ENCODE data around the gene CYTH1. TPM values are rescaled to one million over a fixed set of nuclear protein-coding genes. Genes with fewer than 3 reads are reported as not detected.

CYTH1 gene
- polyA plus RNA-seq, 1 donor from 2014 or later = 120 TPM

- no peak overlapping the region for H3K4me3 ChIP-seq (ENCODE audit: low read length)
- no peaks in the 10 kb centered on the region for H3K27me3 ChIP-seq (ENCODE audit: insufficient read depth, low read depth, low read length)
- TF ChIP-seq REST (IDR thresholded peaks at IDR 0.05; ENCODE audit: borderline replicate concordance) (no peak), MXI1 (conservative IDR thresholded peaks at IDR 0.05; ENCODE audit: poor library complexity, severe bottlenecking) (no peak), TAF1 (IDR thresholded peaks at IDR 0.05; ENCODE audit: low read depth) (no peak), CTCF (IDR thresholded peaks at IDR 0.05; ENCODE audit: poor library complexity, severe bottlenecking) (no peak)
- H3K79me2 ChIP-seq (replicated peaks; ENCODE audit: insufficient read depth, low read length) = no peaks in the 10 kb centered on the region
- H3K9me3 ChIP-seq (ENCODE audit: low read length) = no peaks in the 10 kb centered on the region
- H2AFZ ChIP-seq (ENCODE audit: low read depth, low read length) = no peak overlapping the region
- no peaks in the 10 kb centered on the region for H3K9me2 ChIP-seq (ENCODE audit: insufficient read depth, low read length)
- H3K36me3 ChIP-seq (ENCODE audit: insufficient read depth, low read length) = no peaks in the 10 kb centered on the region
- no peak overlapping the region for H3K27ac ChIP-seq (ENCODE audit: low read length)
- H3F3A ChIP-seq (ENCODE audit: insufficient read depth, low read length, poor library complexity, severe bottlenecking) = no peaks in the 10 kb centered on the region
- no peak overlapping the region for H3K9ac ChIP-seq (ENCODE audit: low read length)
- H4K20me1 ChIP-seq (ENCODE audit: insufficient read depth) = no peaks in the 10 kb centered on the region
- no peak overlapping the region for H3K4me2 ChIP-seq (ENCODE audit: low read length)
Measured at GRCh38 chr17:78650093-78650715, 131.9 kb downstream of the CYTH1 start.

- Histone ChIP-seq H3K9me3 (ENCODE audit: low read length) (no peaks in the 10 kb centered on the region), H3F3A (ENCODE audit: insufficient read depth, low read length, poor library complexity, severe bottlenecking) (no peaks in the 10 kb centered on the region), H3K4me2 (ENCODE audit: low read length) (no peak overlapping the region), H3K27ac (ENCODE audit: low read length) (no peak overlapping the region), H3K36me3 (ENCODE audit: insufficient read depth, low read length) (no peaks in the 10 kb centered on the region), H3K79me2 (replicated peaks; ENCODE audit: insufficient read depth, low read length) (no peaks in the 10 kb centered on the region), H3K4me3 (ENCODE audit: low read length) (no peak overlapping the region), H3K27me3 (ENCODE audit: insufficient read depth, low read depth, low read length) (no peaks in the 10 kb centered on the region), H2AFZ (ENCODE audit: low read depth, low read length) (no peak overlapping the region), H4K20me1 (ENCODE audit: insufficient read depth) (no peaks in the 10 kb centered on the region), H3K9me2 (ENCODE audit: insufficient read depth, low read length) (no peaks in the 10 kb centered on the region), H3K9ac (ENCODE audit: low read length) (no peak overlapping the region)
- TF ChIP-seq EZH2 (IDR thresholded peaks at IDR 0.05; ENCODE audit: borderline replicate concordance, insufficient read depth, low read length, poor library complexity, severe bottlenecking) (no peak), CTCF (IDR thresholded peaks at IDR 0.05; ENCODE audit: poor library complexity, severe bottlenecking) (no peak), TAF1 (IDR thresholded peaks at IDR 0.05; ENCODE audit: low read depth) (no peak), REST (IDR thresholded peaks at IDR 0.05; ENCODE audit: borderline replicate concordance) (no peak), RAD21 (conservative IDR thresholded peaks at IDR 0.05) (no peak), EP300 (conservative IDR thresholded peaks at IDR 0.05; ENCODE audit: poor library complexity, severe bottlenecking) (no peak), SMC3 (conservative IDR thresholded peaks at IDR 0.05; ENCODE audit: poor library complexity) (no peak), POLR2AphosphoS5 (IDR thresholded peaks at IDR 0.05) (no peak), MXI1 (conservative IDR thresholded peaks at IDR 0.05; ENCODE audit: poor library complexity, severe bottlenecking) (no peak)
Measured at GRCh38 chr17:78648293-78648692, 133.8 kb downstream of the CYTH1 start.

All from neural cell (in vitro differentiated cells).